ENCODE results near the gene TMEM87B.
"Not testable (repeated sequence)": the region's sequence is repeated elsewhere in the genome, so short reads cannot be mapped to it uniquely, and the experiment has no call there.

TMEM87B gene

DNA sequence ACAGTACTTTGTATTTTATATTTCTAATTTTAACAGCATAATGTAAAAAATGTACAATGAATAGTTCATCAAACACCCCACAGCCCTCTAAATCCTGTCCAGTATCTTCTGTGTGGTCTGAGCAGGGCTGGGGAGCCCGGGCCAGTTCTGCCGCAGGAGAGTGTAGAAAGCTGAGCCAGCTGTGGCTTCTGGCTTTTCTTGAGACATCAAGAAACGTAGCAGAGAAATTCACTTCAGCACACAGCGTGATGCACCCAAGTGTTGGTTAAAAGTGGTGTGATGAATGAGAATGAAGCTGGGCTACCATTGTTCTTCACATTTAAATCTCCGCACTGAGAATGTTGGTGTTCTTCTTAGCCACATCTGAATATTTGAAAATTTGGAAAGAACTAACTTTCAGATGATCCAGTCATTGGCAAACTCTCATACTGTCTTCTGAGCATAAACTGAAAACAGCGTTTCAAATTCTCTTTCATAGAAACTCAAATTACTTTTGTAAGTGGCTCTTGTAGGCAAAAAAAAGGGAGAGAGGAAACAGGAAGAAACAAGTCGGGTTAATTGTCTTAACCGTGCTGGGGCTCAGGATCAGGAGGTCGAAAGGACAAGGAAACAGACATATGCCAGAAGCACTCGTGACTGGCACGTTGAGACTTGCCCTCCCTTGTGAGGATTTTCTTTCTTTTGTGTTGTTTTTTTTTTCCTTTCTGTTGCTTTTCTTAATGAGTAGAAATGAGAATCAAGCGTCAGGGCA, 23.4 kb upstream of the TMEM87B start:
- no peak for DNase-seq (ENCODE audit: low read depth, low spot score)
- no peak overlapping the region for H3K4me3 ChIP-seq (ENCODE audit: low read length)

DNA sequence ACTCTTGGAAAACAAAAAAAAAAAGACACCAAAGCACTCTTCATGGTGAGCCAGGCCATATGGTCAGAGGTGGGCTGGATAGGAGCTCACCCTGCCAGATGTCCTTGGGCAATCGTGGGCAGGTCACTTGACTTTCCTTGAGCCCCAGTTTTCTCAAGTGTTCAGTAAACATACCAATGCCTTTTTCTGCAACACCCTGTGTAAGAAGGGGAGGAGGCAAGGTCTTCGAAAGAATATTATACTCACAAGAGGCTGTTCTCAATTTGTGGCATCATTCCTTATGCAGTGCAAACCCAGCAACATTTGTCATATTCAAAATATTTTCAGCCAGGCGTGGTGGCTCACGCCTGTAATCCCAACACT, 22.9 kb upstream of the TMEM87B start:
- H3K4me3 ChIP-seq (ENCODE audit: low read length) = no peak overlapping the region
- no peak for DNase-seq (ENCODE audit: low read depth, low spot score)

DNA sequence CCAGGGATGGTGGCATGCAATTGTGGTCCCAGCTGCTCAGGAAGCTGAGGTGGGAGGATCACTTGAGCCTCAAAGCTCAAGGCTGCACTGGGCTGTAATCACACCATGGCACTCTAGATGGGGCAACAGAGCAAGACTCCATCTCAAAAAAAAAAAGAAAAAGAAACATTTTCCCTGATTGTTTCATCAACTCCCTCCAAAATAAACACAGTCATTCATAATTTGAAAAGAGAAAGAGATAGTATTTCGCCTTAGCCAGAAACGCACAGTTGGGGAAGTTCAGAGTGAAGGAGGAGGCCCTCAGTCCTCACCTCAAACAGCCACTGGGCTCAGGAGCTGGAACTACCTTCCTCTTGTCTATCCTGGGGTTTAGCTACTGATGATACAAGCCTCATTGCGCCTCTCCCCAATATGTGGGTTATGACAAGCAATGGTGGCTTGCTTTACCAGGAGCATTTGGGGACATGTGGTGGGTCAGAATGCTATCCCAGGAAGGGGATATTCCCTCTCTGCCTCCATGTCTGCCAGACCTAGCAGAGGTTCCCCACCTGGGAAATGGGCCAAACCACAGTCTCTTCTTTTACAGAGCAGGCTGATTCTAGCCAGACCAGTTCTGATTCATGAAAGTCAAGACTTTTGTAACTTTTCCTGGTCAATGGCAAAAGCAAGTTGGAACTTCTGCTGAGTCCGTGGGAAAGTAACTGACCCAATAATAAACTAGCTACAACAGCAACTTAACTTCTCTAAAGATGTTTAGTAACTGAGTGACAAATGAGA, 22.2 kb upstream of the TMEM87B start:
- H3K4me3 ChIP-seq (ENCODE audit: low read length) = no peak overlapping the region
- DNase-seq (ENCODE audit: low read depth, low spot score) = no peak

DNA sequence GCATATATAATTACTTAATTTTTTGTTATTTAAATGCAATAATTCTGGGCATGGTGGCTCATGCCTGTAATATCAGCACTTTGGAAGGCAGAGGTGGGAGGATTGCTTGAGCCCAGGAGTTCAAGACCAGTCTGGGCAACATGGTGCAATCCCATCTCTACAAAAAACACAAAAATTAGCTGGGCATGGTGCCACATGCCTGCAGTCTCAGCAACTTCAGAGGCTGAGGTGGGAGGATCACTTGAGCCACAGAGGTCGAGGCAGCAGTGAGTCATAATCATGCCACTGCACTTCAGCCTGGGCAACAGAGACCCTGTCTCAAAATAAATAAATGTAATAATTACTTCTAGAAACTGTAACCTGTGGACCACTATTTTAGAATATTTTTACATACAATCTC, 21.5 kb upstream of the TMEM87B start:
- no peak for DNase-seq (ENCODE audit: low read depth, low spot score)
- no peak overlapping the region for H3K4me3 ChIP-seq (ENCODE audit: low read length)

DNA sequence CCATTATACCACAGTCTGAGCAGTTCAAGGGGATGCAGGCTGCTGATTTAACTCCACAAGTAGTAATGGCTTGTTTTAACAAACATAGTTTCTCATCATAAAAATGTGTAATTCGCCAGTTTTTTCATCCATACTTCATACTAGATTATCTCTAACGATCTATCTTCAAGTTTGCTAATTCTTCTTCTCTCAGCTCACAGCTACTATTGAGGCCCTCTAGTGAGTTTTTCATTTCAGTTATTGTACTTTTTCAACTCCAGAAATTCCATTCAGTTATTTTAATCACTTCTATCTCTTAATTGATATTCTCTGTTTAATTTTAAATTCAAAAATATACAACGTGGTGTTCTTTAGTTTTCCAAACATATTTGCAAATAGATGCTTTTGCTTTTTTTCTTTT, 20.1 kb upstream of the TMEM87B start:
- no peak for DNase-seq (ENCODE audit: low read depth, low spot score)

DNA sequence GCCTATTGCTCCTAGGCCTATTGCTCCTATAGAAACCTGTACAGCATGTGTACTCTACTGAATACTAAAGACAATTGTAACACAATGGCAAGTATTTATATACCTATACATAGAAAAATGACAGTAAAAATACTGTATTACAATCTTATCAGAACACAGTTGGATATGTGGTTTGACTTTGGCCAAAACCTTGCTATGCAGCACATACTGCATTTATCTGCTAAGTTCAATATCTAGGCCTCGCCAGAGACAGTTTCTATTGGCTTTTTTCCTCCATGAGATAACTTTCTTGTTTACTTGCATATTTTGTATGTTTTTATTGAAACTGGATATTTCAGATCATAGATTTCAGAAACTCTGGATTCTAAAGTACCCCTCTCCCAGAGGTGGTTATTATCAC, 19.3 kb upstream of the TMEM87B start:
- no peak overlapping the region for H3K4me3 ChIP-seq (ENCODE audit: low read length)
- DNase-seq (ENCODE audit: low read depth, low spot score) = no peak

More for the DNA sequence above, 20.1 kb upstream of the TMEM87B start:
- H3K4me3 ChIP-seq (ENCODE audit: low read length) = no peak overlapping the region

DNA sequence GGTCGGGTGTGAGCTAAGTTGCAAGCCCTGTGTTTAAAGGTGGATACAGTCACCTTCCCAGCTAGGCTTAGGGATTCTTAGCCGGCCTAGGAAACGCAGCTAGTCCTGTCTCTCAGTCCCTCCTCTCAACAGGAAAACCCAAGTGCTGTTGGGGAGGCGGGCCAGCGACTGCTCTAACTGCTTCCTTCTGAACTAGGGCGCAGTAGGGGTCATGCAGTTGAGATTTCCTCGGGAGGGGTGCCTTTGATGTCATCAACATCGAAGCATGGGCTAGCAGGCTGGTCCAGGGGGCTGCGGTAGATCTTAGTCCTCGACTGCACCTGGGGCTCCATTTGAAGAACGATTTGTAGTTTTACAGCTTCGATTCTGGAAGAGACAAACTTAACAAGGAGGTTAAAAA, 15.5 kb upstream of the TMEM87B start:
- not testable (repeated sequence) for H3K4me3 ChIP-seq (ENCODE audit: low read length); DNase-seq (ENCODE audit: low read depth, low spot score)

DNA sequence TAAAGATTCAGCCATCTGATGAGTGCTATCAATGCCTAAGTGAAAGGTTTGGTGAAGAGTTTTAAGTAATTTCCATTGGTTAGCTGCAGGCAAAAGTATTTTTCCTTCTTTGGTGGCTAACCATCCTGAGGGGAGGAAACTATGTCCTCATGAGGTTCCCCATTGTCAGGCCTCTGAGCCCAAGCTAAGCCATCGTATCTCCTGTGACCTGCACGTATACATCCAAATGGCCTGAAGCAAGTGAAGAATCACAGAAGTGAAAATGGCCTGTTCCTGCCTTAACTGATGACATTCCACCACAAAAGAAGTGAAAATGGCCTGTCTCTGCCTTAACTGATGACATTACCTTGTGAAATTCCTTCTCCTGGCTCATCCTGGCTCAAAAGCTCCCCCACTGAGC, 15.0 kb upstream of the TMEM87B start:
- DNase-seq (ENCODE audit: low read depth, low spot score); H3K4me3 ChIP-seq (ENCODE audit: low read length): not testable (repeated sequence)

DNA sequence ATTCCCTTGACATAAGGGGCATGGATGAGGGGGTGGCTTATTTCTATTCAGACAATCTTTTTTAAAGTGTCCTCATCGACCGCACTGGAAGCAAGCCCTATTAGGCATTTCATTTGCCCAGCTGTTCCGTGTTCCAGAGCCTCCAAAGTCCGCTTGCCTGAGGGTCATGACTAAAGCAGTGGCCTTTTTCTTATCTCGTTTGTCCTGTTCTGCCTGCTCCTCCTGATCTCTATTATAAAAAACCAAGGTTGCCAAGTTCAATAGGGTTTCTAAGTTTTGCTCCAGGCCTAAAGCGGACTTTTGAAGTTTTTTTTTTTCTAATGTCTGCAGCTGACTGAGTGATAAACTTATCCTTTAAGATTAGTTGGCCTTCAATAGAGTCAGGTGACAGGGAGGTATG, 13.6 kb upstream of the TMEM87B start:
- H3K4me3 ChIP-seq (ENCODE audit: low read length); DNase-seq (ENCODE audit: low read depth, low spot score): not testable (repeated sequence)

DNA sequence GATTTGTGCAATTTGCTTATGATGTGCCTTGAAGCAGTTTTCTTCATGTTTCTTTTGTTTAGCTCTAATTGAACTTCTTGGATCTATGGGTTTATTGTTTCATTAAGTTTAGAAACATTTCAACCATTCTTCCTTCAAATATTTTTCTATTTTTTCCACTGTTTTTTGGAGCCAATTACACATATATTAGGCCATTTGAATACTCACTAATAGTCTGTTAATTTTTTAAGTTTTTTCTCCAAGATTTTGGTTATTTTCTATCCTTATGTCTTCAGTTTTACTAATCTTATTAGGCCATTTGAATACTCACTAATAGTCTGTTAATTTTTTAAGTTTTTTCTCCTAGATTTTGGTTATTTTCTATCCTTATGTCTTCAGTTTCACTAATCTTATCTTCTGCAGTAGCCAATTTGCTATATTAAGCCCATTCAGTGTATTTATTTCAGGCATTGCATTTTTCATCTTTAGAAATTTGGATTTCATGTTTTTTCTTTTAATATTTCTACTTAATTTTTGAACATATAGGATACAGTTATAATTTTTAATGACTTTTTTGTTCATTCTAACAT, 9.5 kb upstream of the TMEM87B start:
- no peak for DNase-seq (ENCODE audit: low read depth, low spot score)
- H3K4me3 ChIP-seq (ENCODE audit: low read length) = no peak overlapping the region

DNA sequence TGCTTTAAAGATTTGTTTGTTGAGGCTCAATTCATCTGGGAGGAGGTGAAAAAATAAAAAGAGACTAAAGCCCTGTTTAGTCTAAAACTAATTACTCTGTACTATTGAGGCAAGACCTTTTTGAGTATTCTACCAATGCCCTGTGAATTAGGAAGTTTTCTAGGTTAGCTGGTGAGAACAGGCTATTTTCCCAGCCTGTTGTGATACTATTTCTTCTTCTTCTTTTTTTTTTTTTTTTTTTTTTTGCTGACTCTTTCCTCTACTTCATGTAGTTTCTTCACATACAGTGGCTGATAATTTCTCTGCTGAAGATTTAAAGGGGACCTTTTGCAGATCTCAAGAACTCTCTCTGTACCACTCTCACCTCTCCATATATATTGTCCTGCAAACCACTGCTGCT, 8.8 kb upstream of the TMEM87B start:
- no peak for DNase-seq (ENCODE audit: low read depth, low spot score)

DNA sequence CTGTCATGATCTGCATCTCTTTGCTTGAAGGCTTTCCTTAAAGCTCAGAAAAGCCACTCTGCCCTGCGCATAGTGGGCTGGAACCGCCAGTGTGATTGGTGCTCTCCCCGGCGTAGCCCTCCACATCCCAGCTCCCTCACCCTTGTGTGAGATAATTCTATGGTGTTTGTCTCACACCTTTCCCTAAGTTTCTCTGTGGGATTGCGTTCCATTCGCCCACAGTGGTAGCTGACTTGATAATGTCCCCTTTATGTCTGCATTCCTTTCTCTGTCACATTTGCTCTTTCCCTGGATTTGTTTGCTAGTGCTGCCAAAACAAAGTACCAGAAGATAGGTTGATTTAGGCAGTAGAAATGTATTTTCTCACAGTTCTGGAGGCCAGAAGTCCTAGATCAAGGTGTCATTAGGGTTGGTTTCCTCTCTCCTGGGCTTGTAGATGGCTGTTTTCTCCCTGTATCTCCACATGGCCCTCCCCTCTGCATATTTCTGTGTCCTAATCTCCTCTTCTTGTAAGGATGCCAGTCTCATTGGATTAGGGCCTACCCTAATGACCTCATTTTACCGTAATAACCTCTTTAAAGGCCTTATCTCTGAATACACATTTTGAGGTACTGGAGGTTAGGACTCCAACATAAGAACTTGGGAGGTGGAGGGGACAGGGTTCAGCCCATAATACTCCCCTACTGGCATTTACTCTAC, 7.4 kb upstream of the TMEM87B start:
- H3K4me3 ChIP-seq (ENCODE audit: low read length) = no peak overlapping the region

More for the DNA sequence above, 8.8 kb upstream of the TMEM87B start:
- no peak overlapping the region for H3K4me3 ChIP-seq (ENCODE audit: low read length)

DNA sequence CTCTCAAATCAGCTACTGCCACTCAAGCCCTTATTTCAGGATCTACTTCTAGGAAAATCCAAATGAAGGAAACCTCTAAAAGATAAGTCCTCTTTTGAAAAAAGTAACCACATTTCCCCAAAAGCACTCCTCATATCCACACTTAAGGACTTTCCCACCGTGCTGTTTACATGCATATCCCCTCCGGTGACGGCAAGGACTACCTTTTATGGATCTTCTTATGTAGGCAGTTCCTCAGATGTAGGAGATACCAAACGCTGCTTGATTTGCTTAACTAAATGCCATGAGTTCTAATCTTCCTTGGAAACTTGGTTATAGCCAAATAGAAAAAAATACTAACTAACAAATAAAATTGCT, 6.9 kb upstream of the TMEM87B start:
- no peak overlapping the region for H3K4me3 ChIP-seq (ENCODE audit: low read length)
- no peak for DNase-seq (ENCODE audit: low read depth, low spot score)

More for the DNA sequence above, 7.4 kb upstream of the TMEM87B start:
- no peak for DNase-seq (ENCODE audit: low read depth, low spot score)

DNA sequence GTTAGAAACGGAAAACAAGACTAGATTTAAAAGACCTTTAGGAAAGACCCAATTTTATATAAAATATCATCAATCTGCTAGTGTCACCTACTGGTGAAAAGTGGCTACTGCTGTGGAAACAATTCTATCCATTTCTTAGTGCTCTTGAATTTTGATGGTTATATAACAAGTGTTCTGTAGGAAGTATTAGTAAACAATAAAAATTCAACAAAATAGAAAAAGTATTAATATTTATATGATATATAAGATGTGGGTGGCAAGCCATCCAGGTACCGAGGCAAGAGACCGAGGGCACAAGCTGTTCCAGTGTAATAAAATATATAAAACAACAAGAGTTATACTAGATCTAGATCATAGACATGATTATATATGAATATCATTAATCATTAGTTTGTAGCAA, 6.2 kb upstream of the TMEM87B start:
- peak; percentile 60 for DNase-seq (ENCODE audit: low read depth, low spot score)
- H3K4me3 ChIP-seq (ENCODE audit: low read length) = no peak overlapping the region

DNA sequence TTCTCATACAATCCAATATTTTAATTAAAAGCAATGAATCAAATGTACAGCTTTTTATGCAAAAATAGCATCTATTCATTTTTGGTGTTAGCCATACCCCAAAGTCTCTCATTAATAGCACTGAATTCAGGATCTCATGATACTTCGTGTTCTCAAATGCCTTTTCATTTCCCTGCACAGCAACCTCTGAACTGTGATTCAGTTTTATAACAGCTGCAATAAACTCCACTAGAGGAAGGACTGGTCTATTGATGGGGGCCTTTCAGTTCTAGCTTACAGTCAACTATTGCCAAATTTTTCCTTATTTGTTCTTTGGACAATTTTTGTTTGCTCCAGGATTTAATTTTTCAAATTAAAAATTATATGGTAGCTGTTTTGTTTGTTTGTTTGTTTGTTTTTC, 4.8 kb upstream of the TMEM87B start:
- no peak for DNase-seq (ENCODE audit: low read depth, low spot score)
- H3K4me3 ChIP-seq (ENCODE audit: low read length) = no peak overlapping the region

DNA sequence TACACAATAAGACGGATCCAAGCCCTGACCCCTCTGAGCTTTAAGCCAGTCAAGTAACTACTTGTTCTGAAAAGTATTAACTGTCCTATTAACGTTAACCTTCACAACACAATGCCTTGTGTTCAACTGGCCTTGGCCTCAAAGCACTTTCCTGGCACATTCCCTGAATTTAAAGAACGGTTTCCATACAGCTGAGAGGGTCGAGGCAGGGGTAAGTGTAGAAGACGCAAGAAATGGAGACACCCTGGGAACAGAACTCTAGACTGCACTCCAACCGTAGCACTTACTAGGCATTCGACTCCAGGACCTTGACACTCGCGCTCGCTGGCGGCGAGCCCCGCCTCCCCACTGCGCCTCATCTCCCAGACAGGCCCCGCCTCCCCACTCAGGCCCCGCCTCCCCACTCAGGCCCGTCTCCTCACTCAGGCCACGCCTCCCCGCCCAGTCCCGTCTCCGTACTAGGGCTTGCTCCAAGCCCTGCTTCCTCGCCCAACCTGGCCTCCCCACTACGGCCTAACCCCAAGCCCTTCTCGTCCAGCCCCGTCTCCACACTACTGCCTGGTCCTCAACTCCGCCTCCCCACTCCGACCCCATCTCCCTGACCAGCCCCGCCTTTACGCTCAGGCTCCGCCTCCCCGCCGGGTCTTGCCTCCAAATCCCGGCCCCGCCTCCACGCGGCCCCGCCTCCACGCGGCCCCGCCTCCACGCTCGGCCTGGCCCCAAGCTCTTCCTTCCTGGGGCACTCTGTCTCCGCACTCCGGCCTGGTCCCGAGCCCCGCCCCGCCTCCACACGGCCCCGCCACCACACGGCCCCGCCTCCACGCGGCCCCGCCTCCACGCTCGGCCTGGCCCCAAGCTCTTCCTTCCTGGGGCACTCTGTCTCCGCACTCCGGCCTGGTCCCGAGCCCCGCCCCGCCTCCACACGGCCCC, 887 bp upstream of the TMEM87B start:
- H3K4me3 ChIP-seq (ENCODE audit: low read length) = peak overlapping the region; percentile 63
- peak; percentile 85 for DNase-seq (ENCODE audit: low read depth, low spot score)

DNA sequence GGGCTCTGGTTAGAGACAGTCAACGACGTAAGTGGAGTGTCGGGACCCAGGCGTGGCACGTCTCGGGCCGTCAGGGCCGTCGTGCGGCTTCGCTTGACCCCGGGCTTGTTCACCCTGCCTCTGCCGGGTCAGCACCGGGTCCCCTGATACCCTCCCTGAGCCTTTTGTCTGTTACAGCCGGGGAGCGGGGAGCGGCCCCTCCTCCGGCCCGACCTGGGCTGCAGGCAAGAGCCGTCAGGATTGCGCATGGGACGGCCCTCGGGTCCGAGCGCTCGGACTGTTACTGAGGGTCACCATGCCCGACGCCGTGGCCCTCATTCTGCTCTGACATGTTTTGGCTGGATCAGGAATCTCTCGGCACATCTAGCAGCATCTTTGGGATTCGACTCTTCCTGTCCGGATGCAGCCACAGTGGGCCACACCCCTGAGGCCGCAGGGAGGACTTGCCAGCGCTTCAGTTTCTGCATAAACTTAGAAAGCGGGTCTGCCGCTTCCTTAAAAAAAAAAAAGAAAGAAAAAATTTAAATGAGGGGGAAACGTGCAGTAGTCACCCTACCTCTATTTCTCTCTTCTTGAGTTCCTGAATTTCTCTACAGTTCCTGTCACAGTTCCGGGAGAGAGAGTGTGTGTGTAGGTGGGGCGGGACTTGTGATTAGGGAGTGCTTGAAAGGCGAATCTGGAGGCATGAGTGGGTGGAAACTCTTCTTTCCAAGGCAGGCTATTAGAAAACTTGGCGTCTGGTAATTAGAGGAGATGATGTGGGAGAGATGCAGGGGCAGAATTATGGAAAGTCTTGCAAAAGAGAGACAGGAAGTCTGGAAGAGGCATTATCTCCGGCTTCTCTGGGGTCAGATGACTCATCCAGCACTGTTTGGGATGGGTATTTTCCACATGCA, 909 bp downstream of the TMEM87B start:
- peak; percentile 42 for DNase-seq (ENCODE audit: low read depth, low spot score)
- H3K4me3 ChIP-seq (ENCODE audit: low read length) = peak overlapping the region; percentile 82

DNA sequence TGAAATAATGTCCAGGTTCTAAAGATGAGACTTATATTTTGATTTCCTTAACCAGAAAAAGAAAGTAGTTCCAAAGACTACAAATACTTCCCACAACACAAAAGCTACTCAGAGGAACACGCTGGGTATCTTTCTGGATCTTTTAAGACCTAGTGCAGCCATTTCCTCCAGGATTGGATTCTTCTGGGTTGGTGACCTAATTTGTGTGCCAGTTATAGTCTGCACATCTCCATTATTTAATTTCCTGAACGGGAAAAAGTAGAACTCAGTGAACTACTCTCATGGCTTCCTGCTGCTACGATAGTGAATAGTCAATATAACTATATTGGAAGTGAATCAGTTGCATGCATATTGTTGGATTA, 1.5 kb downstream of the TMEM87B start:
- H3K4me3 ChIP-seq (ENCODE audit: low read length) = peak overlapping the region; percentile 82
- no peak for DNase-seq (ENCODE audit: low read depth, low spot score)
